A673 (cell line): ENCODE data around the gene UNC45A.
A peak's percentile ranks its signal among the peaks of the same experiment; 100 is the strongest.

Source experiments
- EZH2 ChIP-seq: fragments of 200-600 bp; sonication (generic); IDR thresholded peaks from 2 replicates; pipeline ENCODE4 v1.6.1; 2017; ENCODE audit warnings: borderline replicate concordance, low read depth, mild to moderate bottlenecking, mixed read lengths, antibody characterized with exemption, low read length; ENCODE audit not compliant: poor library complexity, severe bottlenecking
- TF ChIP-seq, protein P1 (sequence below): fragments of 300-800, 200-600 bp; sonication (generic); conservative IDR thresholded peaks from 2 replicates; pipeline ENCODE4 v1.5.1; 2017; ENCODE audit warnings: low read depth, mild to moderate bottlenecking, antibody characterized with exemption, low read length, moderate library complexity, mixed read lengths

- TF ChIP-seq, protein P1, sequence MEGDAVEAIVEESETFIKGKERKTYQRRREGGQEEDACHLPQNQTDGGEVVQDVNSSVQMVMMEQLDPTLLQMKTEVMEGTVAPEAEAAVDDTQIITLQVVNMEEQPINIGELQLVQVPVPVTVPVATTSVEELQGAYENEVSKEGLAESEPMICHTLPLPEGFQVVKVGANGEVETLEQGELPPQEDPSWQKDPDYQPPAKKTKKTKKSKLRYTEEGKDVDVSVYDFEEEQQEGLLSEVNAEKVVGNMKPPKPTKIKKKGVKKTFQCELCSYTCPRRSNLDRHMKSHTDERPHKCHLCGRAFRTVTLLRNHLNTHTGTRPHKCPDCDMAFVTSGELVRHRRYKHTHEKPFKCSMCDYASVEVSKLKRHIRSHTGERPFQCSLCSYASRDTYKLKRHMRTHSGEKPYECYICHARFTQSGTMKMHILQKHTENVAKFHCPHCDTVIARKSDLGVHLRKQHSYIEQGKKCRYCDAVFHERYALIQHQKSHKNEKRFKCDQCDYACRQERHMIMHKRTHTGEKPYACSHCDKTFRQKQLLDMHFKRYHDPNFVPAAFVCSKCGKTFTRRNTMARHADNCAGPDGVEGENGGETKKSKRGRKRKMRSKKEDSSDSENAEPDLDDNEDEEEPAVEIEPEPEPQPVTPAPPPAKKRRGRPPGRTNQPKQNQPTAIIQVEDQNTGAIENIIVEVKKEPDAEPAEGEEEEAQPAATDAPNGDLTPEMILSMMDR: peak; percentile 33
- no peak for TF ChIP-seq EZH2
These were observed 41.7 kb upstream of the UNC45A start for GRCh38 chr15:90893175-90894090.
